ENCODE measurements around the gene STK24. TPM values are rescaled to one million over a fixed set of nuclear protein-coding genes. Genes with fewer than 3 reads are reported as not detected.

The STK24 gene
- total RNA-seq, 1 donor from 2014 or later, result 190 TPM

DNA sequence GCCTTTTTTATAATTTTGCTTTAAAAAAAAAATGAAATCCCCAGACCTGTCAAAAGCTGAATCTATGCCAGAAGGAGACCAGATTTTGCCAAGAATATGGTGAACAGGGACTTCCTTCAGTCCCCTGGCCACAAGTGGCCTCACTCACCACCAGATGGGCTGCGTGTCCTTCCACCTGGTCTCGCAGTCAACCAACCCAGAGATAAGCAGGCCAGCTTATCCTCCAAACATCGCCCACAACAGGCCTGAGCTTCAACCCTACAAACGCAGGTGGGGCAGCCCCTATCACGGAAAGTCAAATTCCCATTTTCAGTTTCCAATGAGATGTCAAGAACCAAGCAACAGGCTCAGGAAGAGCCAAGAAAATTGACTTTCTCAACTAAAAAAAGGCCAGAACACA lies 30.5 kb downstream of the STK24 start:
- no peak for DNase-seq (ENCODE audit: low read depth)
- Histone ChIP-seq H3K27me3 (ENCODE audit: control insufficient read depth, insufficient read depth, low read length) (no peaks in the 10 kb centered on the region), H3K36me3 (ENCODE audit: control insufficient read depth, insufficient read depth, low read length) (peaks cover 2% of the 10 kb centered on the region), H3K4me3 (ENCODE audit: low read depth, low read length) (no peak overlapping the region)
- TF ChIP-seq, protein P1, sequence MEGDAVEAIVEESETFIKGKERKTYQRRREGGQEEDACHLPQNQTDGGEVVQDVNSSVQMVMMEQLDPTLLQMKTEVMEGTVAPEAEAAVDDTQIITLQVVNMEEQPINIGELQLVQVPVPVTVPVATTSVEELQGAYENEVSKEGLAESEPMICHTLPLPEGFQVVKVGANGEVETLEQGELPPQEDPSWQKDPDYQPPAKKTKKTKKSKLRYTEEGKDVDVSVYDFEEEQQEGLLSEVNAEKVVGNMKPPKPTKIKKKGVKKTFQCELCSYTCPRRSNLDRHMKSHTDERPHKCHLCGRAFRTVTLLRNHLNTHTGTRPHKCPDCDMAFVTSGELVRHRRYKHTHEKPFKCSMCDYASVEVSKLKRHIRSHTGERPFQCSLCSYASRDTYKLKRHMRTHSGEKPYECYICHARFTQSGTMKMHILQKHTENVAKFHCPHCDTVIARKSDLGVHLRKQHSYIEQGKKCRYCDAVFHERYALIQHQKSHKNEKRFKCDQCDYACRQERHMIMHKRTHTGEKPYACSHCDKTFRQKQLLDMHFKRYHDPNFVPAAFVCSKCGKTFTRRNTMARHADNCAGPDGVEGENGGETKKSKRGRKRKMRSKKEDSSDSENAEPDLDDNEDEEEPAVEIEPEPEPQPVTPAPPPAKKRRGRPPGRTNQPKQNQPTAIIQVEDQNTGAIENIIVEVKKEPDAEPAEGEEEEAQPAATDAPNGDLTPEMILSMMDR (IDR thresholded peaks at IDR 0.05; ENCODE audit: insufficient read depth, low read length, poor library complexity, severe bottlenecking), result no peak

DNA sequence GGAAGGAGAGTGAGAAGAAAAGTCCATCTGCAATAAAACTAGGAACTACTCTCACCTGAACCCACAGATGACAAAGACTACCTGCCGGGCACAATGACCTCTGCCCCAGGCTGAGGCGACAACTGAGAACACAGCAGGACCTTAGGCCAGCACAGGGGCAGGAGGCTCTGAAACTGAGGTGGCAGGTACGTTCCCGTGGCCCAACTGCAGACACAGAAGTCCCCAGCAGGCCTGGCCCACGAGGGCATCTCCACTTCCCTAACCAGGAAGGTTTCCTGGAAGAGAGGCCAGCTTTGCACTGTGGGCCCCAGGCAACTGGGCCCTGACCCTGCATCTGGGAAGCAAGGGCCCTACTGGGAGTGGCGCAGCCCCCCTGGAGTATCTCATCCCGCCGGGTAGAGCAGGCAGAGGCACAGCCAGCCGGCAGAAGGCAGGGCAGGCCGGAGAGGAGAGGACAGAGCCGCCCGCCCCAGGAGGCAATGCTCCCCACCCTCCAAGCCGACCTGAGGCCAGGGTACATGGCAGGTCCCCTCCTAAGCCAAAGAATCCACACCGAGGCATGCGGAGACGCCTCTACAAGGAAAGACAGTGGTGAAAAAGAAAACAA lies 32.7 kb downstream of the STK24 start:
- no peak for DNase-seq (ENCODE audit: low read depth)
- Histone ChIP-seq H3K4me3 (ENCODE audit: low read depth, low read length) (no peak overlapping the region), H3K27me3 (ENCODE audit: control insufficient read depth, insufficient read depth, low read length) (no peaks in the 10 kb centered on the region), H3K36me3 (ENCODE audit: control insufficient read depth, insufficient read depth, low read length) (peaks cover 1% of the 10 kb centered on the region)
- TF ChIP-seq, protein P1 (IDR thresholded peaks at IDR 0.05; ENCODE audit: insufficient read depth, low read length, poor library complexity, severe bottlenecking), result no peak

DNA sequence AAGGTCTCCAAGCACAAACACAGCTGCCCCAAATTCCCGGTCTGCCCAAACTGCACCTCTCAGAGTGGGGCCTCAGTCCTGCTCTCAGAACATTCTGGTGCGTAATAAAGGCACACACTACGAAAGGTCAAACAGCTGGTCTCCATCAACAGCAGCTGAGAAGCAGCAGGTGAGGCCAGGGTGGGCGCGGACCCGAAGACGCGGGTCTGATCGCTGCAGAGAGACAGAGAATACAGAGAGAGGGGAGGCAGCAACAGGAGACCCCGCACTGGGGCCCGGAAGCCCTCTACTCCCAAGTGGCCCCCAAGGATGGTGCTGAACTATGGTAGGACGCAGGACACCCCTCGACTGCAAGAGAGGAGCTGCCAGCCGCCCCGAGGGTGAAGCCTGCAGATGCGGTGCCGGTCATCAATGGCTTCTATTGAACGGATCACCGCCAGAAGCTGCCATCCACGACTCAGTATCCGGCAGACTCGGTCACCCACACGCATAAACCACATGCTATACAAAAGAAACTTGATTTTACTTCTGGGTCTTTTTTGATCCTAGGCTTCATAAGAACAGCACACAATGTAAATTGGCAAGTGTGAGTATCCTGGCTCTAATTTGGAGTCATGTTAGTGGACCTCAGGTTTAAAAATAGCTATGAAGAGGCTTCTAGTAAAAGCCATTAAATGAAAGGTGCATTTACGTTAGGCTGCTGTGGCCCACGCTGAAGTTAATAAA lies 33.4 kb downstream of the STK24 start:
- TF ChIP-seq, protein P1 (IDR thresholded peaks at IDR 0.05; ENCODE audit: insufficient read depth, low read length, poor library complexity, severe bottlenecking), result no peak
- no peak overlapping the region for H3K4me3 ChIP-seq (ENCODE audit: low read depth, low read length)
- no peak for DNase-seq (ENCODE audit: low read depth)
- H3K27me3 ChIP-seq (ENCODE audit: control insufficient read depth, insufficient read depth, low read length), result no peaks in the 10 kb centered on the region
- no peaks in the 10 kb centered on the region for H3K36me3 ChIP-seq (ENCODE audit: control insufficient read depth, insufficient read depth, low read length)

DNA sequence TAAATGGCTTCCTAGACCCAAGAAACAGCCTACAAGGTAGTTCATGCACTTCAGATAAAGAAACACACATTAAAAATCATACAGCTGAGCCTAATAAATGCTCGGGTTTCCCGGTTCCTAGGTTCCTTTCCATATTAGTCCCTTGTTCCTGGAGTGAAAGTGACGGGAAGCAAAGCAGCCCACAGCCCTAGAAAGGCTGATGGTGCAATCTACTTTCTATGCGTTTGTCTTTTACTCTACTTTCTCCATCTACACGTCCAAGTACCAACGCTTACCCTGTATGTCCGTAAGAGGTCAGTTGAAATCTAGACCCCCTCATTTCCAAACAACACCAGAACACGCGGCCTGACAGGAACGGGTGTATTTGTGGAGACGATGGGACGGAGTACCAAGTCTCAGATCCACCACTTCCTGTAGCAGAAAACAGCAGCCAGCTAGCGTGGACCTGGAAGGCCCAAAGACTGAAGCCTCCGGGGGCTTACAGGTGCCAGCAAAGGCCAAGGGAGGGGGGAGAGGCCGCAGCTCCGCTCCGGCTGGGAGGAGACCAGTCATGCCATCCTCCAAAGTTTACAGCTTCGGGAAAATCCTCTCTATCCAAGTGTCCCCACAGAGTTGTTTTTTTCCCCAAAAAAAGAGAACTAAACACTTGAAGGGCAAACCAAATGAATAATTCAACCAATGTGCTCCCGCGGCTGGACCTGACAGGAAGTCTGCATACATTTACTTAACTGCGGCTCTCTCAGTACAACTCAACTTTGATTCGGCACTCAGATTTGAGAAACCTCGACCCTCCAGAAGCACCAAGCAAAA lies 34.1 kb downstream of the STK24 start:
- Histone ChIP-seq H3K36me3 (ENCODE audit: control insufficient read depth, insufficient read depth, low read length) (no peaks in the 10 kb centered on the region), H3K4me3 (ENCODE audit: low read depth, low read length) (no peak overlapping the region), H3K27me3 (ENCODE audit: control insufficient read depth, insufficient read depth, low read length) (no peaks in the 10 kb centered on the region)
- TF ChIP-seq, protein P1 (IDR thresholded peaks at IDR 0.05; ENCODE audit: insufficient read depth, low read length, poor library complexity, severe bottlenecking), result no peak
- DNase-seq (ENCODE audit: low read depth), result no peak

DNA sequence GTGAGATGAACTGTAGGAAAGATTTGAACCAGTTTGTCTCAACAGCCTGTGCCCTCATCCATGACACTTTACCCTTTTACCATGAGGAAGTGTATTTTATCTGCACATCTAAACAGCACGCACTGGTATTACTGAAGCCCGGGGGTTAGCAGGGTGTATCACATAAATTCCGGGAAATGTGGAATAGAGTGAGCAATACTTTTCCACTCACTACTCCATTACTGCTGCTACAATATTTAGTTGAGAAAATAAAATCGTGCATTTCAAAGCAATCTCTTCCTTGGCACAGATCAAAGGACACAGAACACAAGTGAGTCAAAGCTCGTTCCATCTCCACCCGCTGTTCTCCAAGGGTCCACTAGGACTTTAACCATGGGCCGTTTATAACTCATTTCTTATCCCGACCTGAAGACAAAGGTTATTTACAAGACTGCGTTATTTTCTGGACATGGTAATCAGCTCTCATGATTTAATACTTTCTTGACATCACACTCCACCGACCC lies 35.2 kb downstream of the STK24 start:
- TF ChIP-seq, protein P1 (IDR thresholded peaks at IDR 0.05; ENCODE audit: insufficient read depth, low read length, poor library complexity, severe bottlenecking), result peak; percentile 9
- Histone ChIP-seq H3K36me3 (ENCODE audit: control insufficient read depth, insufficient read depth, low read length) (no peaks in the 10 kb centered on the region), H3K27me3 (ENCODE audit: control insufficient read depth, insufficient read depth, low read length) (no peaks in the 10 kb centered on the region), H3K4me3 (ENCODE audit: low read depth, low read length) (no peak overlapping the region)
- no peak for DNase-seq (ENCODE audit: low read depth)

Measured in kidney epithelial cell (primary cell).